Measurements from ENCODE around the gene CETN2.

DNA sequence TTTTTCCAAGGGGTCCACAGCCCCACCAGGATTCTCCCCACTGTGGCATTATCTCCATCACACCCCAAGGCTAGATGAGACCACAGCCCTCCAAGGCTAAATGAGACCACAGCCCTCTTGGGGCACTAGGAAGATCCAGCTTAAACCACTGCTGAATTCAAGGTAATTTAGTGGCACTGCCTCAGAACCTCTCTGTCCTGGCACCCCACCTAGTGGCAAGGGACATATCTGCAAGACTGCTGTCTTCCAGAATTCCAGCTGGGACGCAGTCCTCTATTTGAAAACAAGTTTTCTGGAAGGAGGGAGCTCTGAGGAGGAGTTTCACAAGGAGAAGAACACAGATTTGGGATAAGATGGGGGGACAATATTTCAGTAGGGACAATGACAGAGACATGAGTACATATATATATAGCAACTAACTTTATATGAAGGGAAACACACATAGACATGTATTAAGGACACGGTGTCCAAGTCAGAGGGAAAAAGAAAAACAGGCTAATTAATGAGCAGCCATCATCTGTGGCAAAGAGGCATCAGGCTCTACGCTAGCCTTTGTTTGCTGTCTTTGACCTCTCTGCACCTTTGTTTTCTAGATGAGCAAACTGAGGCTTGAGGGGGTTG, 9.3 kb downstream of the CETN2 start:
- TF ChIP-seq, protein P1, sequence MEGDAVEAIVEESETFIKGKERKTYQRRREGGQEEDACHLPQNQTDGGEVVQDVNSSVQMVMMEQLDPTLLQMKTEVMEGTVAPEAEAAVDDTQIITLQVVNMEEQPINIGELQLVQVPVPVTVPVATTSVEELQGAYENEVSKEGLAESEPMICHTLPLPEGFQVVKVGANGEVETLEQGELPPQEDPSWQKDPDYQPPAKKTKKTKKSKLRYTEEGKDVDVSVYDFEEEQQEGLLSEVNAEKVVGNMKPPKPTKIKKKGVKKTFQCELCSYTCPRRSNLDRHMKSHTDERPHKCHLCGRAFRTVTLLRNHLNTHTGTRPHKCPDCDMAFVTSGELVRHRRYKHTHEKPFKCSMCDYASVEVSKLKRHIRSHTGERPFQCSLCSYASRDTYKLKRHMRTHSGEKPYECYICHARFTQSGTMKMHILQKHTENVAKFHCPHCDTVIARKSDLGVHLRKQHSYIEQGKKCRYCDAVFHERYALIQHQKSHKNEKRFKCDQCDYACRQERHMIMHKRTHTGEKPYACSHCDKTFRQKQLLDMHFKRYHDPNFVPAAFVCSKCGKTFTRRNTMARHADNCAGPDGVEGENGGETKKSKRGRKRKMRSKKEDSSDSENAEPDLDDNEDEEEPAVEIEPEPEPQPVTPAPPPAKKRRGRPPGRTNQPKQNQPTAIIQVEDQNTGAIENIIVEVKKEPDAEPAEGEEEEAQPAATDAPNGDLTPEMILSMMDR (IDR thresholded peaks at IDR 0.05) = peak in 1 of 3 experiments; percentile 32
- TF ChIP-seq POLR2A (IDR thresholded peaks at IDR 0.05) = no peak

Data from testis (tissue), 2 donors.